ENCODE data around the gene BCLAF3.

BCLAF3 gene

DNA sequence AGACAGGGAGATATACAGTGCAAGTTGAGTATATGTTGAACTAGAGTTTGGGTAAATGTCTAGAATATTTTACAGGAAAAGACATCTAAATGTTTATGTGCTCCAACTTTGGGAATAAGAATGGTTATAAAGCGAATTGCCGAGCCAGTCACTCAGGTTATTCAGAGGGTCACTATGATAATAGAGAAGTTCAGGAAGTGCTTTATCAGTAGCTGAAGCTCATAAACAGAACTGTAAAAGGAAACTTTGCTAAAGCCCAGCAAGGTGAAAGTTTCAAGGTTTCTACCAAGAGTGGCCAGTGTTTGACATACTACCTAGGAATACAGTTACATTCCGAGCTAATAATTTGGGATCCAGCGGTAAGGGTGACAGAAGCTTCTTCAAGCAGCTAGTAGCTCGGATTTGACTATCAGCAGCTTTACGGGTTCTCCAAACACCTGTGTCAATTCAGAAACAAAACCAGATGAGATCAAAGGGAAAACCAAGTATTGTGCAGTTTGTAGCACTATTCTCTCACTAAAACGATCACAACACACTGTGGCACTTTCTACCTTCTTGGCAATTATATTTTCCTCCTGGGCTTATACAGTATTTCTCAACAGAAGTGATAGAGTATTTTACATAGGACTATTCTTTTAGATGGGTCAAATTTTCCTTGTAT, 17.2 kb upstream of the BCLAF3 start:
- TF ChIP-seq, protein P1, sequence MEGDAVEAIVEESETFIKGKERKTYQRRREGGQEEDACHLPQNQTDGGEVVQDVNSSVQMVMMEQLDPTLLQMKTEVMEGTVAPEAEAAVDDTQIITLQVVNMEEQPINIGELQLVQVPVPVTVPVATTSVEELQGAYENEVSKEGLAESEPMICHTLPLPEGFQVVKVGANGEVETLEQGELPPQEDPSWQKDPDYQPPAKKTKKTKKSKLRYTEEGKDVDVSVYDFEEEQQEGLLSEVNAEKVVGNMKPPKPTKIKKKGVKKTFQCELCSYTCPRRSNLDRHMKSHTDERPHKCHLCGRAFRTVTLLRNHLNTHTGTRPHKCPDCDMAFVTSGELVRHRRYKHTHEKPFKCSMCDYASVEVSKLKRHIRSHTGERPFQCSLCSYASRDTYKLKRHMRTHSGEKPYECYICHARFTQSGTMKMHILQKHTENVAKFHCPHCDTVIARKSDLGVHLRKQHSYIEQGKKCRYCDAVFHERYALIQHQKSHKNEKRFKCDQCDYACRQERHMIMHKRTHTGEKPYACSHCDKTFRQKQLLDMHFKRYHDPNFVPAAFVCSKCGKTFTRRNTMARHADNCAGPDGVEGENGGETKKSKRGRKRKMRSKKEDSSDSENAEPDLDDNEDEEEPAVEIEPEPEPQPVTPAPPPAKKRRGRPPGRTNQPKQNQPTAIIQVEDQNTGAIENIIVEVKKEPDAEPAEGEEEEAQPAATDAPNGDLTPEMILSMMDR (IDR thresholded peaks at IDR 0.05), result no peak
- H3K27ac Mint-ChIP-seq, result no peak overlapping the region
- DNase-seq, result no peak
- no peak overlapping the region for H3K4me3 Mint-ChIP-seq
- H3K27me3 Mint-ChIP-seq (ENCODE audit: low read depth, poor library complexity), result peaks cover 7% of the 10 kb centered on the region
- H3K9me3 Mint-ChIP-seq, result peaks cover 53% of the 10 kb centered on the region
- peaks cover under 1% of the 10 kb centered on the region for H3K36me3 Mint-ChIP-seq (ENCODE audit: low read depth)
- H3K4me1 Mint-ChIP-seq, result no peaks in the 10 kb centered on the region

DNA sequence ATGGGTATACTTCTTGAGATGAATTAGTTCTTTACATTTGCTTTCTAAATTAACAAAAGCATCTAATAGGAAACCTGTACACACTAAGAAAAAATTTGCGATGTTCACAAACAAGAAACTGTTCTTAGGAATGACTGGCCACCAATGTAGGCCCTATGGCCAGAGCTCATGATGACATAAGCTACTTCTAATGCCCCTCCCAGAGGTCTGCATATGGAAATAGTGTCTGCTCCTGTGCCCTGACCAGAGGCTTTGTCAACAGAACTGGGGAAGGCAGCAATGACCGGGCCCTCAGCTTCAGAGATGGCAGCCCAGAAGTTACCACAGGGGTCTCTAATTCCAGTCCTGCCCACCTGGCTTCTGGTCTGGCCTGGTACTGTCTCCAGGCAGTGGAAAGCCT, 15.0 kb upstream of the BCLAF3 start:
- H3K27ac Mint-ChIP-seq, result no peak overlapping the region
- H3K36me3 Mint-ChIP-seq (ENCODE audit: low read depth), result no peaks in the 10 kb centered on the region
- TF ChIP-seq, protein P1 (IDR thresholded peaks at IDR 0.05), result no peak
- no peak for DNase-seq
- peaks cover 43% of the 10 kb centered on the region for H3K9me3 Mint-ChIP-seq
- H3K4me1 Mint-ChIP-seq, result no peaks in the 10 kb centered on the region
- H3K27me3 Mint-ChIP-seq (ENCODE audit: low read depth, poor library complexity), result peaks cover 7% of the 10 kb centered on the region
- H3K4me3 Mint-ChIP-seq, result no peak overlapping the region

DNA sequence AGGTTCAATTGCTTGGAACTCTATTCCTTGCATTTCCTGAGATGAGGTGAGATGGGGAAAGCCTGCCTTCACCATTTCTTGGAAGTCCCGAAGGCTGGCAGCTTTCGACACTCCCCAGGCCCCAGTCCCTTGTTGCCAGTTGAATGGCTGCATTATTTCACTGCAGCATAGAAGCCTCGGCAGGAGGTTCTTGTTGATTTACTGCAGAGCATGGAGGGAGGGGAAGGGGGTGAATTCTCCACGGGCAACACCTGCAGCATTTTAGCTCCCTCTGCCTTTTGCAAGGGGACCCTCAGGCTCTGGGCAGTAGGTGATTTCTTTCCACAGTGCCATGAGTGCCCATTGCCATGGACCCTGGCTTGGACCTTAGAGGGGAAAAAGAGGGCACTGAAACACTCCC, 10.7 kb upstream of the BCLAF3 start:
- peaks cover 45% of the 10 kb centered on the region for H3K9me3 Mint-ChIP-seq
- TF ChIP-seq, protein P1 (IDR thresholded peaks at IDR 0.05), result no peak
- peaks cover 5% of the 10 kb centered on the region for H3K27me3 Mint-ChIP-seq (ENCODE audit: low read depth, poor library complexity)
- H3K27ac Mint-ChIP-seq, result no peak overlapping the region
- no peaks in the 10 kb centered on the region for H3K4me1 Mint-ChIP-seq
- H3K4me3 Mint-ChIP-seq, result no peak overlapping the region
- peak; percentile 6 for DNase-seq
- H3K36me3 Mint-ChIP-seq (ENCODE audit: low read depth), result no peaks in the 10 kb centered on the region

DNA sequence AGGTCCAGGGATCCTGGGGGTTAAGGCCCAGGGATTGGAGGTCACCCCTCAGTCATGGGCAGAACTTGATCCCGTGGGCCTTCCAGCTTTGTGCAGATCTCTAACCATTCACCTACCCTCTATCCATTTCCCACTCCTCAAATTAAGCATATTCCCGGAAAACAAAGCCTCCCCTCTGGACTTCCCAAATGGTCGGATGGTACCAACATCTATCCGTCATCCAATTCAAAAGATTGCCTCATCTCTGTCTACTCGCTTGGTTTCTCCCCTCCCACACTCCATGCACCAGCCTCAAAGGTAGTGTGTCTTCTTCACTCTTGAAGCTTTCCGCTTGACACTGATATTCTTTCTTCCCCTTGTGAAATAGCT, 473 bp upstream of the BCLAF3 start:
- peaks cover 14% of the 10 kb centered on the region for H3K36me3 Mint-ChIP-seq (ENCODE audit: low read depth)
- no peak for DNase-seq
- no peak overlapping the region for H3K27ac Mint-ChIP-seq
- peaks cover 8% of the 10 kb centered on the region for H3K4me1 Mint-ChIP-seq
- H3K9me3 Mint-ChIP-seq, result peaks cover 48% of the 10 kb centered on the region
- H3K4me3 Mint-ChIP-seq, result peak overlapping the region; percentile 74
- H3K27me3 Mint-ChIP-seq (ENCODE audit: low read depth, poor library complexity), result peaks cover 6% of the 10 kb centered on the region
- TF ChIP-seq, protein P1 (IDR thresholded peaks at IDR 0.05), result no peak

DNA sequence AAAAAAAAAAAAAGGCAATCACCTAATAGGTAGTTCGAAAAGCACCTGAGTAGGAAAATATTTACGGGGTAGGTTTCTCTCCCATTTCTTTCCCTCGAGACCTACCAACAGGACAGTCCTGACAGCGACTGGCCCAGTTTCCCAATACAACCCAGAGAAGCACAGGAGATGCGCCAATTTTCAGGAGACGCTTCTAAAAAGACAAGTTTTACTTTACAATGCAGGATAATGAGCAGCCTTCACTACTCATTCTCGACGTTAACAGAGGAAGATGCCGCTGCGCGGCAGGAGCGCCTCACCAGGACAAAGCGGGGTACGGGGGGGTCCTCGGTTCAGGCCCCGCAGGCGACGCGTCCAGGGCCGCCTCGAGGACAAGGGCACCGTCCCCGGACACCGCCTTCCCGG, 708 bp downstream of the BCLAF3 start:
- TF ChIP-seq, protein P1 (IDR thresholded peaks at IDR 0.05), result no peak
- Mint-ChIP-seq H3K4me3 (peak overlapping the region; percentile 86), H3K4me1 (peaks cover 8% of the 10 kb centered on the region), H3K36me3 (ENCODE audit: low read depth) (peaks cover 17% of the 10 kb centered on the region), H3K9me3 (peaks cover 54% of the 10 kb centered on the region), H3K27ac (no peak overlapping the region), H3K27me3 (ENCODE audit: low read depth, poor library complexity) (peaks cover 6% of the 10 kb centered on the region)
- DNase-seq, result no peak

DNA sequence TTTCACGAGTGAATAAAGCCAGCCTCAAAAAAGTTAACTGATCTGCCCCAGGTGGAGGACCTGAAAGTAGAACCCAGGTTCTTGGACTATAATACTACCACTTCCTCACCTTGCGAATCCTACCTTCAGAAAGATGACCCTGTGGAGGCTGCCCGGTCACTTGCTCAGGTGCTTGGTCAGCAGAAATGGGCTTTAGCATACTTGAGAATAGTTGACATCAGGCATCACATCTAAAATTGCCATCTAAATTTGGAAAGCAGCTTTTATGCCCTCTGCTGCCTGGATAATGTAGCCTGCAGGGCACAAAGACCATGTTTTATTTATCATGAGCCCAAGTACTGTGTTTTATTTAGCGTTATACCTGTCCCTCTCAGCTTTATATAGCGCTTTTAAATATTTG, 3.0 kb downstream of the BCLAF3 start:
- Mint-ChIP-seq H3K27ac (no peak overlapping the region), H3K4me3 (no peak overlapping the region), H3K9me3 (peaks cover 50% of the 10 kb centered on the region), H3K27me3 (ENCODE audit: low read depth, poor library complexity) (peaks cover 3% of the 10 kb centered on the region), H3K4me1 (peaks cover 8% of the 10 kb centered on the region), H3K36me3 (ENCODE audit: low read depth) (peaks cover 17% of the 10 kb centered on the region)
- TF ChIP-seq, protein P1 (IDR thresholded peaks at IDR 0.05), result no peak
- DNase-seq, result no peak
